ENCODE results near the gene TMEM82.

TMEM82 gene

GRCh38 chr1:15730936-15731335 lies 11.4 kb upstream of the TMEM82 start:
- Mint-ChIP-seq H3K27me3 (ENCODE audit: low read depth) (no peaks in the 10 kb centered on the region), H3K4me1 (peaks cover 16% of the 10 kb centered on the region), H3K9me3 (no peaks in the 10 kb centered on the region), H3K27ac (no peak overlapping the region), H3K4me3 (no peak overlapping the region), H3K36me3 (ENCODE audit: low read depth) (peaks cover 28% of the 10 kb centered on the region)
- TF ChIP-seq, protein P1, sequence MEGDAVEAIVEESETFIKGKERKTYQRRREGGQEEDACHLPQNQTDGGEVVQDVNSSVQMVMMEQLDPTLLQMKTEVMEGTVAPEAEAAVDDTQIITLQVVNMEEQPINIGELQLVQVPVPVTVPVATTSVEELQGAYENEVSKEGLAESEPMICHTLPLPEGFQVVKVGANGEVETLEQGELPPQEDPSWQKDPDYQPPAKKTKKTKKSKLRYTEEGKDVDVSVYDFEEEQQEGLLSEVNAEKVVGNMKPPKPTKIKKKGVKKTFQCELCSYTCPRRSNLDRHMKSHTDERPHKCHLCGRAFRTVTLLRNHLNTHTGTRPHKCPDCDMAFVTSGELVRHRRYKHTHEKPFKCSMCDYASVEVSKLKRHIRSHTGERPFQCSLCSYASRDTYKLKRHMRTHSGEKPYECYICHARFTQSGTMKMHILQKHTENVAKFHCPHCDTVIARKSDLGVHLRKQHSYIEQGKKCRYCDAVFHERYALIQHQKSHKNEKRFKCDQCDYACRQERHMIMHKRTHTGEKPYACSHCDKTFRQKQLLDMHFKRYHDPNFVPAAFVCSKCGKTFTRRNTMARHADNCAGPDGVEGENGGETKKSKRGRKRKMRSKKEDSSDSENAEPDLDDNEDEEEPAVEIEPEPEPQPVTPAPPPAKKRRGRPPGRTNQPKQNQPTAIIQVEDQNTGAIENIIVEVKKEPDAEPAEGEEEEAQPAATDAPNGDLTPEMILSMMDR (IDR thresholded peaks at IDR 0.05; ENCODE audit: unreplicated experiment in 3 of 3) = no peak

DNA sequence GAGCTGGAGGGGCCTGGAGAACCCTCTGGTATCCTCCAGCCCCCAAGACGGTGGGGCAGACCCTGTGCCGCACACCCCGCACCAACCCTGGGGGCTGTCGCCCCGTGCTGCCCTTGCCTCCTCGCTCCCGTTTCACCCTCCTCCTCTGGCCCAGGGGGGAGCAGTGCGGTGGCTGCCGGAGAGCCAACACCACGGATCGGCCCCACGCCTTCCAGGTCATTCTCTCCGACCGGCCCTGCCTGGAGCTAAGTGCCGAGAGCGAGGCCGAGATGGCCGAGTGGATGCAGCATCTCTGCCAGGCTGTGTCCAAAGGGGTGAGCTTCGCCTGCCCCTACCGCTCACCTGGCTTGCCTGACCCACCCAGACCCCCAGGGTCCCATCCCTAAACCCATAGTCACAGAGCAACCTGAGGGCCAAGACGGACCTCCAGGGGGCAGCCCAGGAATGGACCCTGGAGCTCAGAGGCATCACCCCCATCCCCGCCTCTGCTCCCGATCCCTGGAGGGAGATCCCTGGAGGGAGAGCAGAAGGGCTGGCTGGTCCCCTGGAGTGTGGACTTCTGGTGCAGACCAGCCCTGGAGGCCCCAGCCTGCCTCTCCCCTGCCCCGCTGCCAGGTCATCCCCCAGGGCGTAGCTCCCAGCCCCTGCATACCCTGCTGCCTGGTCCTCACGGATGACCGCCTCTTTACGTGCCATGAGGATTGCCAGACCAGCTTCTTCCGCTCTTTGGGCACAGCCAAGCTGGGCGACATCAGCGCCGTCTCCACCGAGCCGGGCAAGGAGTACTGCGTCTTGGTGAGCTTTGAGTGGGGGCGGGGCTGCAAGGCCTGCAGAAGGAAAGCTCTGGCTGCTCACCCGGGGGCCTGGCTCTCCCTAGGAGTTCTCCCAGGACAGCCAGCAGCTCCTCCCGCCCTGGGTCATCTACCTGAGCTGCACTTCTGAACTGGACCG lies 10.3 kb upstream of the TMEM82 start:
- H3K4me1 Mint-ChIP-seq = peaks cover 10% of the 10 kb centered on the region
- no peaks in the 10 kb centered on the region for H3K27me3 Mint-ChIP-seq (ENCODE audit: low read depth)
- no peak overlapping the region for H3K27ac Mint-ChIP-seq
- peaks cover 22% of the 10 kb centered on the region for H3K36me3 Mint-ChIP-seq (ENCODE audit: low read depth)
- H3K9me3 Mint-ChIP-seq = no peaks in the 10 kb centered on the region
- TF ChIP-seq, protein P1 (IDR thresholded peaks at IDR 0.05; ENCODE audit: unreplicated experiment in 3 of 3) = no peak
- no peak overlapping the region for H3K4me3 Mint-ChIP-seq

DNA sequence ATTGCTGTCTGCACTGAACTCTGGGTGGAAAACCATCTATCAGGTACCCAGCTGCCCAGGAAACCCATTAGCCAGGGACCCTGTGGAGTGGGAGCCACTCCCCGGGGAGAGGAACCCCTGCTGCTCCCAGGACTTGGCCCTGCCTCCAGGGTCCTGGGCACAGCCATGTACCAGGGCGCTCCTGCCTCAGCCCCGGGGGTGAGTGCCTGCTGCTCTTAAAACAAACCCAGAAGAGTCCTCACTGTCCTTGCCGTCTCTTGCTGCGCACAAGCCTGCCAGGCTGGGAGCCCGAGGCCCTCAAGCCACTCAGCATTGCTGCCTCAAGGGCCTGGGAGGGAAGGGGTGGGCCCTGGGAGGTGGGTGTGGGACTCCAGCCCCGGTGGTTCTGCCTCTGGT lies 9.6 kb upstream of the TMEM82 start:
- Mint-ChIP-seq H3K4me3 (no peak overlapping the region), H3K4me1 (peaks cover 11% of the 10 kb centered on the region), H3K27ac (no peak overlapping the region), H3K27me3 (ENCODE audit: low read depth) (no peaks in the 10 kb centered on the region), H3K36me3 (ENCODE audit: low read depth) (peaks cover 16% of the 10 kb centered on the region), H3K9me3 (no peaks in the 10 kb centered on the region)
- TF ChIP-seq, protein P1 (IDR thresholded peaks at IDR 0.05; ENCODE audit: unreplicated experiment in 3 of 3) = no peak

DNA sequence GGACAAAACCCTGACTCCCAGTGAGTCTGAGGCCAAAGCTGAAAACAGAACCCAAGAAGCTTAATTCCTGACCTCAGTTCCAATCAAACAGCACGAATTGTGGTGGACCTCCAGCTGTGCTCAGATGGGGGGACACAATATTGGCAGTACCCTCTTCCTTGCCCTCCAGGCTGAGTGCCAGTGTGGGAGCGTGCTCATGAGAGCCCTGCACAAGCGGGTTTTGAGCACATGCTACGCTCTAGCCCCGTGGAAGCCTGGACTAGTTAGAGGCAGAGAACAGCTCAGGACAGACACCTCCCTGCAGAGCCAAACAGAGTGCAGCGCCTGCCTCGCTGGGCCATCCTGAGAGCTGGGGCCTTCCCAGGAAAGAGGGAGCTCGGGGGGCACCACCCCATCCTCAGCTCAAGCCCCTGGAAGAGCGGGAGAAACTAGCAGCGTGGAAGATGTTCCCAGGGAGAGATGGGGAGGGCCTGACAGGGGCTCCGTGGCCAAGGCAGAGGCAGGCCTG lies 9.0 kb upstream of the TMEM82 start:
- TF ChIP-seq, protein P1 (IDR thresholded peaks at IDR 0.05; ENCODE audit: unreplicated experiment in 3 of 3) = no peak
- H3K27me3 Mint-ChIP-seq (ENCODE audit: low read depth) = no peaks in the 10 kb centered on the region
- peaks cover 12% of the 10 kb centered on the region for H3K36me3 Mint-ChIP-seq (ENCODE audit: low read depth)
- H3K27ac Mint-ChIP-seq = no peak overlapping the region
- peaks cover 11% of the 10 kb centered on the region for H3K4me1 Mint-ChIP-seq
- no peaks in the 10 kb centered on the region for H3K9me3 Mint-ChIP-seq
- no peak overlapping the region for H3K4me3 Mint-ChIP-seq

GRCh38 chr1:15733726-15734226 lies 8.5 kb upstream of the TMEM82 start:
- Mint-ChIP-seq H3K36me3 (ENCODE audit: low read depth) (peaks cover 15% of the 10 kb centered on the region), H3K27me3 (ENCODE audit: low read depth) (no peaks in the 10 kb centered on the region), H3K9me3 (no peaks in the 10 kb centered on the region), H3K4me1 (peaks cover 16% of the 10 kb centered on the region), H3K4me3 (no peak overlapping the region), H3K27ac (no peak overlapping the region)
- TF ChIP-seq, protein P1 (IDR thresholded peaks at IDR 0.05; ENCODE audit: unreplicated experiment in 3 of 3) = no peak

Measured in nephron (organoid).